Lung (tissue), 16 donors: Measurements from ENCODE around the gene LMAN2. TPM values are rescaled to one million over a fixed set of nuclear protein-coding genes. Genes with fewer than 3 reads are reported as not detected.

Experiments
- ATAC-seq: fragments of 200-7000 bp; cut with Tn5 transposase; one replicate; pipeline ENCODE4 v1.9.1; 2020; ENCODE audit warnings: moderate number of reproducible peaks; ENCODE audit not compliant: insufficient read depth, low FRiP score
- DNase-seq, 3 donors: peaks; one replicate each; pipeline ENCODE4 v3.0.0-alpha.2; 2013 to 2017
- H3K27ac ChIP-seq, 2 donors: one replicate each; pipeline ENCODE4 v1.5.1; 2013; ENCODE audit warnings: mild to moderate bottlenecking in 2 of 2, moderate library complexity in 2 of 2, control low read depth in 1 of 2, inconsistent platforms in 1 of 2, low read depth in 1 of 2, low read length in 1 of 2
- H3K27me3 ChIP-seq, 3 donors: one replicate each; pipeline ENCODE4 v1.5.1; 2013; ENCODE audit warnings: low read length in 2 of 3; ENCODE audit not compliant: control insufficient read depth in 3 of 3, insufficient read depth in 3 of 3
- H3K36me3 ChIP-seq, 4 donors: one replicate each; pipeline ENCODE4 v1.5.1; 2013; ENCODE audit warnings: low read length in 4 of 4, mild to moderate bottlenecking in 1 of 4, moderate library complexity in 1 of 4; ENCODE audit not compliant: control insufficient read depth in 4 of 4, insufficient read depth in 4 of 4
- H3K4me1 ChIP-seq, 5 donors: one replicate each; pipeline ENCODE4 v1.5.1; 2013; ENCODE audit warnings: low read length in 5 of 5, mild to moderate bottlenecking in 2 of 5, moderate library complexity in 1 of 5; ENCODE audit not compliant: control insufficient read depth in 5 of 5, insufficient read depth in 5 of 5
- H3K4me3 ChIP-seq: one replicate; pipeline ENCODE4 v1.5.1; 2013; ENCODE audit warnings: mild to moderate bottlenecking, control low read depth, moderate library complexity
- H3K9ac ChIP-seq, 2 donors: one replicate each; pipeline ENCODE4 v1.5.1; 2013; ENCODE audit warnings: low read length in 2 of 2, control low read depth in 1 of 2; ENCODE audit not compliant: insufficient read depth in 1 of 2
- H3K9me3 ChIP-seq, 4 donors: one replicate each; pipeline ENCODE4 v1.5.1; 2013; ENCODE audit warnings: low read length in 3 of 4, mild to moderate bottlenecking in 1 of 4, moderate library complexity in 1 of 4; ENCODE audit not compliant: control insufficient read depth in 4 of 4, insufficient read depth in 3 of 4
- CTCF ChIP-seq: IDR thresholded peaks from 2 replicates; pipeline ENCODE4 v1.5.1; 2012; ENCODE audit warnings: mild to moderate bottlenecking; ENCODE audit errors: control extremely low read depth, extremely low read depth
- WGBS, 2 donors: extraction: QIAGEN DNeasy Blood & Tissue Kit; methylation state at CpG; one replicate each; pipeline ENCODE4 v1.1.7; 2013; 5-methylcytosine and 5-hydroxymethylcytosine counted together
- long read RNA-seq, 5 donors: transcript quantifications; one replicate each; lab custom pipeline, GENCODE V29; 2026
- polyA plus RNA-seq, 2 donors: library from polyadenylated mRNA; stranded (reverse); fragments of 200-250 nt; gene quantifications; one replicate each; pipeline ENCODE4 v1.2.1, GENCODE V29; 2013
- total RNA-seq, 2 donors: library from RNA; depleted of rRNA in 1 of 2; stranded (reverse); fragments of >200 nt in 1 of 2; gene quantifications; one replicate each; pipeline ENCODE4 v1.2.1, GENCODE V29; 2014 to 2021
- donor health status: control.
- donor health status: control.
- donor health status: Bipolar disorder and iron deficiency.
- donor health status: healthy.
- donor health status: DM: yes; HTN: yes; CAD: no.

The LMAN2 gene, protein sequence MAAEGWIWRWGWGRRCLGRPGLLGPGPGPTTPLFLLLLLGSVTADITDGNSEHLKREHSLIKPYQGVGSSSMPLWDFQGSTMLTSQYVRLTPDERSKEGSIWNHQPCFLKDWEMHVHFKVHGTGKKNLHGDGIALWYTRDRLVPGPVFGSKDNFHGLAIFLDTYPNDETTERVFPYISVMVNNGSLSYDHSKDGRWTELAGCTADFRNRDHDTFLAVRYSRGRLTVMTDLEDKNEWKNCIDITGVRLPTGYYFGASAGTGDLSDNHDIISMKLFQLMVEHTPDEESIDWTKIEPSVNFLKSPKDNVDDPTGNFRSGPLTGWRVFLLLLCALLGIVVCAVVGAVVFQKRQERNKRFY
- total RNA-seq, result 100 to 1,000 TPM; 179 to 183 TPM
- 100 to 1,000 TPM; 101 to 316 TPM for polyA plus RNA-seq
- long read RNA-seq, donor 1, transcript LMAN2-201 (8 exons, 1,800 nt), result major isoform, 55 of 63 reads
- long read RNA-seq, donor 1, partial matches to known transcripts, result 0 of 63 reads
- long read RNA-seq, donor 1, other reads (novel, unspliced or antisense), result 8 of 63 reads
- long read RNA-seq, donor 2, transcript LMAN2-201 (8 exons, 1,800 nt), result major isoform, 19 of 19 reads
- long read RNA-seq, donor 2, partial matches to known transcripts, result 0 of 19 reads
- long read RNA-seq, donor 2, other reads (novel, unspliced or antisense), result 0 of 19 reads
- long read RNA-seq, donor 3, transcript LMAN2-201 (8 exons, 1,800 nt), result major isoform, 31 of 32 reads
- long read RNA-seq, donor 3, partial matches to known transcripts, result 0 of 32 reads
- long read RNA-seq, donor 3, other reads (novel, unspliced or antisense), result 0 of 32 reads
- long read RNA-seq, donor 4, transcript LMAN2-201 (8 exons, 1,800 nt), result major isoform, 18 of 19 reads
- long read RNA-seq, donor 4, partial matches to known transcripts, result 0 of 19 reads
- long read RNA-seq, donor 4, other reads (novel, unspliced or antisense), result 0 of 19 reads
- long read RNA-seq, donor 5, transcript LMAN2-201 (8 exons, 1,800 nt), result major isoform, 57 of 60 reads
- long read RNA-seq, donor 5, partial matches to known transcripts, result 0 of 60 reads
- long read RNA-seq, donor 5, other reads (novel, unspliced or antisense), result 0 of 60 reads

DNA sequence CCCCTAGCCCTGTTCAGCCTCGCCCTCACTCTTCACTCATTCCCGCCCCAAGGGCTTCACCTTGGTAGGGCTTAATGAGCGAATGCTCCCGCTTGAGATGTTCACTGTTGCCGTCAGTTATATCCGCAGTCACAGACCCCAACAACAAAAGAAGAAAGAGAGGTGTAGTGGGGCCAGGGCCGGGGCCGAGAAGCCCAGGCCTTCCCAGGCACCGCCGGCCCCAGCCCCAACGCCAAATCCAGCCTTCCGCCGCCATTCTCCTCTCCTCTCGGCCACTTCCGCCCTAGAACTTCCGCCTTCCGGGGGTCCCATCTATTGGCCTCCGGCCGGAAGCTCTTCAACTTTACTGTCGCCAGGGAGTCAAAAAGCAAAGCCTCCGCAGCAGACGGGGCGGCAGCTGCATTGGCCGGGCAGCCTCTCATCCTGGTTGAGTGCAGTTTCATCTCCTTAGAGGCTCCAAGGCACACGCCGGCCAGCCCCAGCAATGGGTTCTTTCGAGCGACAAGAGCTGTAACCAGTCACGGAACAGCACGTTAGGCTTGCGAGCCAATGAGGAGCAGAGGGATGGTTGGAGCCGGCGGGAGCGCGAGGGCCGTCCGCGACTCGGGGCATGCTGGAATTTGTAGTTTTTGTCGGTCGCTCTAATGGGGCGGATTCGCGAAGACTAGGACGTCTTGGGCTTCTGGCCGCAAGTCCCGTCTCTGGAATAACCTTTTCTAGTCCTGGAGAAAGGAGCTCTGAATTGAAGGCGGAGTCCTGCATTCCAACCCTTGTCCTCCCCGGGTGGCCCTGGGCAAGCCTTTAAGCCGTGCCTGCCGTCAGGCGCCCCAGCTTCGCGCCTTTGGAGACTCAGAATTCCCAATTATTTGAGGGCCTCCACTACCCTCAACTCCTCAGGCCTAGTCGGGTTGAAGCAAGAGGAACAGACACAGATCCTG is at the start of gene LMAN2:
LMAN2 (minus strand) TSS at position 277 of the 938 bp plus-strand sequence; CDS start at position 256, 21 bp downstream.
- DNase-seq, result peak; percentile 95 to 99 (median 98)
- peaks cover 4 to 18% (median 11%) of the 10 kb centered on the region in 5 donors for H3K4me1 ChIP-seq
- peak within 1 kb of the TSS; percentile 99 for H3K4me3 ChIP-seq
- H3K36me3 ChIP-seq, result peaks cover 0 to 15% (median 3%) of the 10 kb centered on the region in 4 donors
- ATAC-seq, result peak; percentile 98
- 8% methylated on average over 53 to 55 of the region's 55 CpGs for WGBS, 2 donors
- H3K27me3 ChIP-seq, result peaks cover 0 to 2% (median 0%) of the 10 kb centered on the region in 3 donors
- no peaks in the 10 kb centered on the region for H3K9me3 ChIP-seq
- H3K9ac ChIP-seq, result peak within 1 kb of the TSS; percentile 50 to 59
- peak within 1 kb of the TSS; percentile 88 to 99 for H3K27ac ChIP-seq
- TF ChIP-seq CTCF, result no peak

DNA sequence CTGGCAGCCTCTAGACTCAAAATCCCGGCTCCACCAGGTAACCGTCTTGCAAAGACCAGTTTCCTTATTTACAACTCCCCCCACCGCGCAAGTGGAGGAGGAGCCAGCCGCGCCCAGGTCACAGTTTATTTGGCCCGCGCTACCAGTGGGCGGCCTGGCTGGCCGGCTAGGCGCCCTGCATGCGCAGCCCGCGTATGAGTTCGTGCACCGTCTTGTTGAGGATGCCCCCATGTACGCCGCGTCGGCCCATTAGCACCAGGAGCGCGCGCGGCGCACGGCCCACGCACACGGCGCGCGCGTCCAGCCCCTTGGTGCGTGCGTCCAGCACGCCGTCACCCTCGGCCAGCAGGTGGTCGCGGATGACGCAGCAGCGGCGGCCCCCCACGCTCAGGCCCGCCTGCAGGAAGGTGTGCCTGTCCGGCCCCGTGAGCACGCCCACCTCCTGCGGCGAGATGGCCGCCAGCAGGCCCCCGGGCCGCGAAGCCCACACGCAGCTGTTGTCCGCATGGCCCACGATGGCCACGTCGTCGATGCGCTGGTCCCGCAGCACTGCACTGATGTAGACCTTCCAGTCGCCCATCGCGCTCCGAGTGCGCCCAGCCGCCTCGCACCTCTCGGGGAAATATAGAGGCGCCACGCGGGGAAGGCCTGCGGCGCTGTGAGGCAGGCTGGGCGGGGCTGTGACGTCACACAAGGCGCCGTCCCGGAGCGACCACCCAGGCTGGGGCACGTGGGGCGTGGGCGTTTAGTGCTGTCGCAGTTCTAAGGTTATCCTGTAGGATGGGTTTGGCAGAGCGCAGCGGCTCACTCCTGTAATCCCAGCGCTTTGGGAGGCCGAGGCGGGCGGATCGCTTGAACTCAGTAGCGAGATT is 48.8 kb upstream of the LMAN2 start, which contains the start of gene PFN3:
PFN3 (minus strand) TSS at position 665 of the 872 bp plus-strand sequence; CDS start at position 580, 85 bp downstream.
- peaks cover 3 to 62% (median 51%) of the 10 kb centered on the region in 3 donors for H3K27me3 ChIP-seq
- WGBS, 2 donors, result 25 to 45% methylated on average over 87 to 92 of the region's 92 CpGs

More for the DNA sequence above, 48.8 kb upstream of the LMAN2 start, which contains the start of gene PFN3:
- TF ChIP-seq CTCF, result no peak
- Histone ChIP-seq H3K36me3 (no peaks in the 10 kb centered on the region), H3K4me3 (no peak within 1 kb of the TSS), H3K9me3 (peaks cover 0 to 2% (median 0%) of the 10 kb centered on the region in 4 donors), H3K4me1 (peaks cover 0 to 36% (median 18%) of the 10 kb centered on the region in 5 donors), H3K27ac (no peak within 1 kb of the TSS), H3K9ac (no peak within 1 kb of the TSS)
- DNase-seq, result peak; percentile 41 to 74 (median 57)
- no peak for ATAC-seq
